ENCODE measurements around the gene CETP. TPM values are rescaled to one million over a fixed set of nuclear protein-coding genes. Genes with fewer than 3 reads are reported as not detected.

Gene CETP
- polyA plus RNA-seq, 1 donor from 2014 or later, result 1.6 TPM

Other genes starting within 250 kb of the CETP start
- gene NUP93, start 231.8 kb upstream of the CETP start, polyA plus RNA-seq (ENCODE audit: insufficient read depth, low read depth, low replicate concordance), result 79.2 TPM
- gene SLC12A3, start 96.7 kb upstream of the CETP start, polyA plus RNA-seq (ENCODE audit: insufficient read depth, low read depth, low replicate concordance), result not detected
- 164 TPM for gene HERPUD1, start 29.8 kb upstream of the CETP start, polyA plus RNA-seq (ENCODE audit: insufficient read depth, low read depth, low replicate concordance)
- gene NLRC5, start 27.6 kb downstream of the CETP start, polyA plus RNA-seq (ENCODE audit: insufficient read depth, low read depth, low replicate concordance), result 2.0 TPM
- gene CPNE2, start 130.6 kb downstream of the CETP start, polyA plus RNA-seq (ENCODE audit: insufficient read depth, low read depth, low replicate concordance), result 87.8 TPM
- 208 TPM for gene PSME3IP1, start 224.1 kb downstream of the CETP start, polyA plus RNA-seq (ENCODE audit: insufficient read depth, low read depth, low replicate concordance)
- 22.6 TPM for gene RSPRY1, start 224.4 kb downstream of the CETP start, polyA plus RNA-seq (ENCODE audit: insufficient read depth, low read depth, low replicate concordance)